ENCODE data around the gene OTUB1. TPM values are rescaled to one million over a fixed set of nuclear protein-coding genes. Genes with fewer than 3 reads are reported as not detected.

Gene OTUB1
- total RNA-seq, 1 experiment from 2014 or later, result 136 TPM

DNA sequence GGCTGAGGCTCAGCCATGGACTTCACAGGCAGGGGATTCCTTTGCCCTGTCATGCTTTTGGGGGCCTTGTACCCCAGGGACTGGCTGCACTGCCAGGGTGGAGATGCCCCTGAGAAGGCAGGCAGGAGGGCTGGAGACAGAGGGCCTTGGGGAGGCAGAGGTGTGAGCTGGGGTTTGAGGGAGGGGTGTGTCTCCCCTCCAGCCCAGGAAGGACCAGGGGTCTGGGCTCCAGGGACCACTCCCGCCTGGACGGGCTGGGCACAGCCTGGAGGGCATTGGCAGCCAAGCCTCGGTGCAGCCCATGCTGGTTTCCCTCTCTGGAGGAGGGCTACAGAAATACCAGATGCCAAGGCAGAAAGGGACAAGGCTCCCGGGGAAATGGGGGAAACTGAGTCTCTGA lies 19.5 kb downstream of the OTUB1 start:
- H3K4me3 ChIP-seq (ENCODE audit: low read depth, low read length, poor library complexity, severe bottlenecking), result no peak overlapping the region
- no peak overlapping the region for H3K27ac ChIP-seq (ENCODE audit: low read depth, low read length, poor library complexity, severe bottlenecking)
- intact Hi-C loops (cut with micrococcal nuclease; ENCODE audit: unreplicated experiment), result no loop called here
- DNase-seq (ENCODE audit: low spot score), result no peak
- no peaks in the 10 kb centered on the region for H3K9me3 ChIP-seq (ENCODE audit: low read depth, low read length, poor library complexity, severe bottlenecking)
- ChIA-PET CTCF (interaction anchor here (1.4 kb wide), 1 partner anchor 144 kb away, joined by 5 read pairs; no protein-coding TSS in a partner anchor), POLR2A (ENCODE audit: low non-redundant PET) (no interaction called here)
- TF ChIP-seq, protein P1, sequence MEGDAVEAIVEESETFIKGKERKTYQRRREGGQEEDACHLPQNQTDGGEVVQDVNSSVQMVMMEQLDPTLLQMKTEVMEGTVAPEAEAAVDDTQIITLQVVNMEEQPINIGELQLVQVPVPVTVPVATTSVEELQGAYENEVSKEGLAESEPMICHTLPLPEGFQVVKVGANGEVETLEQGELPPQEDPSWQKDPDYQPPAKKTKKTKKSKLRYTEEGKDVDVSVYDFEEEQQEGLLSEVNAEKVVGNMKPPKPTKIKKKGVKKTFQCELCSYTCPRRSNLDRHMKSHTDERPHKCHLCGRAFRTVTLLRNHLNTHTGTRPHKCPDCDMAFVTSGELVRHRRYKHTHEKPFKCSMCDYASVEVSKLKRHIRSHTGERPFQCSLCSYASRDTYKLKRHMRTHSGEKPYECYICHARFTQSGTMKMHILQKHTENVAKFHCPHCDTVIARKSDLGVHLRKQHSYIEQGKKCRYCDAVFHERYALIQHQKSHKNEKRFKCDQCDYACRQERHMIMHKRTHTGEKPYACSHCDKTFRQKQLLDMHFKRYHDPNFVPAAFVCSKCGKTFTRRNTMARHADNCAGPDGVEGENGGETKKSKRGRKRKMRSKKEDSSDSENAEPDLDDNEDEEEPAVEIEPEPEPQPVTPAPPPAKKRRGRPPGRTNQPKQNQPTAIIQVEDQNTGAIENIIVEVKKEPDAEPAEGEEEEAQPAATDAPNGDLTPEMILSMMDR (conservative IDR thresholded peaks at IDR 0.05; ENCODE audit: low read depth, low read length), result no peak
- no peak for TF ChIP-seq EZH2 (IDR thresholded peaks at IDR 0.05; ENCODE audit: borderline replicate concordance, low read depth, low read length, poor library complexity, severe bottlenecking)
- BruUV-seq (replicated peaks), result no TSS peak
- no peaks in the 10 kb centered on the region for H3K27me3 ChIP-seq (replicated peaks; ENCODE audit: insufficient read depth, low read depth, low read length, poor library complexity)
- peaks cover 45% of the 10 kb centered on the region for H3K4me1 ChIP-seq (ENCODE audit: insufficient read depth, low read length, poor library complexity, severe bottlenecking)
- no peaks in the 10 kb centered on the region for H3K36me3 ChIP-seq (ENCODE audit: insufficient read depth, low read length, poor library complexity, severe bottlenecking)

DNA sequence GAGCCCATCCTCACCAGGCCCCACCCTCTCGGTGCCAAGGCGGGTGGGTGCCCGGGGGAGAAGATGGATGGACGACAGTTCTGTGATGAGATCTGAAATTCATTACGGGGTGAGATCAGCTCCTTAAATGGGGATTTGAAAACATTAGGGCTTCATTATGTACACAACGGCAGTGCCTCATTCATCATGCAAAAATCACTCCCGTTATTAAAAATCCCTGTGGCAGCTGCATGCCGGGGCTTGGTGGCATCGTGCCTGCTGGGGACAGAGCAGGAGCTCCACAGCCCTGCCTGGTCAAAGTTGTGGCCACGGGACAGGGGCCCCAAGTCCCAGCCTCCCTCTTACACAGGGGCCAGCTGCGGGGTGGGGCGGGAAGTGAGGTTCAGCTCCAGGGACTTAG lies 20.2 kb downstream of the OTUB1 start:
- no peak overlapping the region for H3K4me3 ChIP-seq (ENCODE audit: low read depth, low read length, poor library complexity, severe bottlenecking)
- BruUV-seq (replicated peaks), result no TSS peak
- no peaks in the 10 kb centered on the region for H3K9me3 ChIP-seq (ENCODE audit: low read depth, low read length, poor library complexity, severe bottlenecking)
- peaks cover 38% of the 10 kb centered on the region for H3K4me1 ChIP-seq (ENCODE audit: insufficient read depth, low read length, poor library complexity, severe bottlenecking)
- ChIA-PET POLR2A (ENCODE audit: low non-redundant PET) (no interaction called here), CTCF (interaction anchor here (1.4 kb wide), 1 partner anchor 143 kb away, joined by 5 read pairs; no protein-coding TSS in a partner anchor)
- intact Hi-C loops (cut with micrococcal nuclease; ENCODE audit: unreplicated experiment), result no loop called here
- no peak for TF ChIP-seq EZH2 (IDR thresholded peaks at IDR 0.05; ENCODE audit: borderline replicate concordance, low read depth, low read length, poor library complexity, severe bottlenecking)
- TF ChIP-seq, protein P1 (conservative IDR thresholded peaks at IDR 0.05; ENCODE audit: low read depth, low read length), result no peak
- no peaks in the 10 kb centered on the region for H3K27me3 ChIP-seq (replicated peaks; ENCODE audit: insufficient read depth, low read depth, low read length, poor library complexity)
- no peak for DNase-seq (ENCODE audit: low spot score)
- no peaks in the 10 kb centered on the region for H3K36me3 ChIP-seq (ENCODE audit: insufficient read depth, low read length, poor library complexity, severe bottlenecking)
- H3K27ac ChIP-seq (ENCODE audit: low read depth, low read length, poor library complexity, severe bottlenecking), result no peak overlapping the region

DNA sequence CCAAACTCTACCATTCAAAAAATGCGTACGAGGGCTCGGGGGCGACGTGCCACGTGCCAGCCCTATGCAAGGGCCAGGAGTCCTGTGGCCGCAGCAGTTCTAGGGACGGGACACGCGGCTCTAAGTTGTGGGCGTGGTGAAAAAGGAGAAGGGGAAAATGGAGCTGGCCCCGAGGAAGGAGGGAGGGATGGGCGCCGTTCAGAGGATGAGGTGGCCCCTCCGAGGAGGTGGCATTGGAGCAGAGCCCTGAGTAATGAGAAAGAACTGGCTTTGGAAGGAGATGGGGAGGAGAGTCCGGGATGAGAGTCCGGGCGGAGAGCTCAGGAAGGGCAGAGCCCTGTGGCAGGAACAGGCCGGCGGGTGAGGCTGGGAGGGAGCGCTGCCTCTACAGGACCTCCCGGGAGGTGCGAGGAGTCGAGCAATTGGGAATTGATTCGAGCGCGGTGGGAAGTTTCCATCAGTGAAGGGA lies 21.0 kb downstream of the OTUB1 start:
- H3K4me1 ChIP-seq (ENCODE audit: insufficient read depth, low read length, poor library complexity, severe bottlenecking), result peaks cover 30% of the 10 kb centered on the region
- H3K27ac ChIP-seq (ENCODE audit: low read depth, low read length, poor library complexity, severe bottlenecking), result no peak overlapping the region
- no peaks in the 10 kb centered on the region for H3K27me3 ChIP-seq (replicated peaks; ENCODE audit: insufficient read depth, low read depth, low read length, poor library complexity)
- ChIA-PET CTCF (interaction anchor here (1.2 to 1.4 kb wide), 2 partner anchors 142 to 146 kb away, joined by 3 to 5 read pairs; no protein-coding TSS in a partner anchor), POLR2A (ENCODE audit: low non-redundant PET) (no interaction called here)
- TF ChIP-seq, protein P1 (conservative IDR thresholded peaks at IDR 0.05; ENCODE audit: low read depth, low read length), result peak; percentile 28; the same call in 1 of the 2 replicates
- TF ChIP-seq EZH2 (IDR thresholded peaks at IDR 0.05; ENCODE audit: borderline replicate concordance, low read depth, low read length, poor library complexity, severe bottlenecking), result no peak
- no TSS peak for BruUV-seq (replicated peaks)
- peak; percentile 52 for DNase-seq (ENCODE audit: low spot score)
- intact Hi-C loops (cut with micrococcal nuclease; ENCODE audit: unreplicated experiment), result no loop called here
- H3K4me3 ChIP-seq (ENCODE audit: low read depth, low read length, poor library complexity, severe bottlenecking), result peak overlapping the region; percentile 22
- no peaks in the 10 kb centered on the region for H3K36me3 ChIP-seq (ENCODE audit: insufficient read depth, low read length, poor library complexity, severe bottlenecking)
- H3K9me3 ChIP-seq (ENCODE audit: low read depth, low read length, poor library complexity, severe bottlenecking), result no peaks in the 10 kb centered on the region

Measured in A673 (cell line).